Parathyroid adenoma (tissue), 2 donors: ENCODE data around the gene TNFRSF18.

Experiments used
- H2AFZ ChIP-seq: fragments of 300-600 bp; sonication (generic); one replicate; pipeline ENCODE4 v1.7.0; 2017; ENCODE audit warnings: antibody characterized with exemption, mild to moderate bottlenecking
- H3K27ac ChIP-seq: fragments of 300-600 bp; sonication (generic); one replicate; pipeline ENCODE4 v1.7.0; 2017
- H3K27me3 ChIP-seq: fragments of 300-600 bp; sonication (generic); one replicate; pipeline ENCODE4 v1.7.0; 2017; ENCODE audit warnings: low read length; ENCODE audit not compliant: control insufficient read depth, insufficient read depth
- H3K36me3 ChIP-seq: fragments of 300-600 bp; sonication (generic); one replicate; pipeline ENCODE4 v1.7.0; 2017; ENCODE audit warnings: low read length; ENCODE audit not compliant: control insufficient read depth, insufficient read depth
- H3K4me1 ChIP-seq: fragments of 300-600 bp; sonication (generic); one replicate; pipeline ENCODE4 v1.7.0; 2017; ENCODE audit warnings: control low read depth
- H3K4me2 ChIP-seq: fragments of 300-600 bp; sonication (generic); one replicate; pipeline ENCODE4 v1.7.0; 2017; ENCODE audit warnings: low read length
- H3K4me3 ChIP-seq: fragments of 300-600 bp; sonication (generic); one replicate; pipeline ENCODE4 v1.7.0; 2017; ENCODE audit warnings: low read depth, low read length
- H3K79me2 ChIP-seq: fragments of 300-600 bp; sonication (generic); one replicate; pipeline ENCODE4 v1.7.0; 2017; ENCODE audit warnings: control low read depth
- H3K9ac ChIP-seq: fragments of 300-600 bp; sonication (generic); one replicate; pipeline ENCODE4 v1.7.0; 2017; ENCODE audit warnings: mild to moderate bottlenecking
- H3K9me3 ChIP-seq: fragments of 300-600 bp; sonication (generic); one replicate; pipeline ENCODE4 v1.7.0; 2017; ENCODE audit warnings: low read length; ENCODE audit not compliant: control insufficient read depth
- TF ChIP-seq, protein P1 (sequence below): fragments of 300-600 bp; sonication (generic); IDR thresholded peaks from one replicate; pipeline ENCODE4 v1.7.0; 2017; ENCODE audit warnings: antibody characterized with exemption, mild to moderate bottlenecking
- donor health status: primary hyperparathyroidism.

The TNFRSF18 gene

DNA sequence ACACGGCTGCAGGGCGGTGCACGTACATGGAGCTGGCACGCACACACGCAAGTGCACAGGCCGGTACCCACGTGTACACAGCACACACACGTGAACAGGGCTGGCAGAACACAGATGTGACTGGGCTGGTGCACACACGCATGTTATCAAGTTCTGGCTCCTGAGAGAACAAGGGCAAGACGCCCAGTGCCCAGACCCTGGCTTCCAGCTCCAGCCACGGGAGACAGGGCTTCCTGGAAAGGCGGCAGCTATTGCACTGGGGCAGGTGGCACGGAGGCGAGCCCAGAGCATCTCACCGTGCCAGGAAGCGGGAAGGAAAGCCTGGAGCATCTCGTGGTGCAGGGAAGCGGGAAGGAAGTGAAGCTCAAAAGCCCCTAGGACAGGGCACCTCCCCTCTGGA, 19.5 kb upstream of the TNFRSF18 start:
- H3K27me3 ChIP-seq: no peaks in the 10 kb centered on the region
- no peak overlapping the region for H3K27ac ChIP-seq
- no peak overlapping the region for H2AFZ ChIP-seq
- TF ChIP-seq, protein P1, sequence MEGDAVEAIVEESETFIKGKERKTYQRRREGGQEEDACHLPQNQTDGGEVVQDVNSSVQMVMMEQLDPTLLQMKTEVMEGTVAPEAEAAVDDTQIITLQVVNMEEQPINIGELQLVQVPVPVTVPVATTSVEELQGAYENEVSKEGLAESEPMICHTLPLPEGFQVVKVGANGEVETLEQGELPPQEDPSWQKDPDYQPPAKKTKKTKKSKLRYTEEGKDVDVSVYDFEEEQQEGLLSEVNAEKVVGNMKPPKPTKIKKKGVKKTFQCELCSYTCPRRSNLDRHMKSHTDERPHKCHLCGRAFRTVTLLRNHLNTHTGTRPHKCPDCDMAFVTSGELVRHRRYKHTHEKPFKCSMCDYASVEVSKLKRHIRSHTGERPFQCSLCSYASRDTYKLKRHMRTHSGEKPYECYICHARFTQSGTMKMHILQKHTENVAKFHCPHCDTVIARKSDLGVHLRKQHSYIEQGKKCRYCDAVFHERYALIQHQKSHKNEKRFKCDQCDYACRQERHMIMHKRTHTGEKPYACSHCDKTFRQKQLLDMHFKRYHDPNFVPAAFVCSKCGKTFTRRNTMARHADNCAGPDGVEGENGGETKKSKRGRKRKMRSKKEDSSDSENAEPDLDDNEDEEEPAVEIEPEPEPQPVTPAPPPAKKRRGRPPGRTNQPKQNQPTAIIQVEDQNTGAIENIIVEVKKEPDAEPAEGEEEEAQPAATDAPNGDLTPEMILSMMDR: no peak
- no peak overlapping the region for H3K9ac ChIP-seq
- no peaks in the 10 kb centered on the region for H3K9me3 ChIP-seq
- H3K36me3 ChIP-seq: no peaks in the 10 kb centered on the region
- no peak overlapping the region for H3K4me2 ChIP-seq
- H3K4me1 ChIP-seq: peaks cover 5% of the 10 kb centered on the region
- no peak overlapping the region for H3K4me3 ChIP-seq
- peaks cover 31% of the 10 kb centered on the region for H3K79me2 ChIP-seq

- H3K4me3 ChIP-seq: no peak overlapping the region
- H2AFZ ChIP-seq: no peak overlapping the region
- no peak overlapping the region for H3K27ac ChIP-seq
- H3K4me1 ChIP-seq: peaks cover 3% of the 10 kb centered on the region
- H3K9ac ChIP-seq: no peak overlapping the region
- peaks cover 26% of the 10 kb centered on the region for H3K79me2 ChIP-seq
- no peak overlapping the region for H3K4me2 ChIP-seq
- H3K27me3 ChIP-seq: no peaks in the 10 kb centered on the region
- TF ChIP-seq, protein P1: no peak
- H3K36me3 ChIP-seq: no peaks in the 10 kb centered on the region
- H3K9me3 ChIP-seq: no peaks in the 10 kb centered on the region
Measured at GRCh38 chr1:1225238-1225845, 18.9 kb upstream of the TNFRSF18 start.

DNA sequence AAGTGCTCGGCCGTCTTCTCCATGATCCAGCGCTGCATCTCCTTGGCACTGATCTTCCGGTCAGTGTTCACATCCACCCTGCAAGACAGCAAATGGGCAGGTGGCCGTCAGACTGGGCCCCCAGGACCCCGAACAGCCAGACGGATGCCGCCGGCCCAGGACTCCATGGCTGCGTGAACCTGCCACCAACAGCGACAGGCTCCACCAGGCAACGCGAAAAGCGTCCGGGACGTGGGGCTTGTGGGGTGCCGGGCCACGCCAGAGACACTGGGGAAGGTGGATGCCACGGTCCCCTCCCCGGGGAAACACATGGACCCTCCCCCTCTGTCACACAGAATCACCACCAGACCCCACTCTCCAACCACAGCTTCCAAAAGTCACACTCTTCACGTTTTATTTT, 17.5 kb upstream of the TNFRSF18 start:
- Histone ChIP-seq H3K27ac (no peak overlapping the region), H3K9ac (no peak overlapping the region), H3K27me3 (no peaks in the 10 kb centered on the region), H3K9me3 (no peaks in the 10 kb centered on the region), H3K4me1 (no peaks in the 10 kb centered on the region), H3K79me2 (peaks cover 12% of the 10 kb centered on the region), H3K4me2 (no peak overlapping the region), H2AFZ (no peak overlapping the region), H3K4me3 (no peak overlapping the region), H3K36me3 (no peaks in the 10 kb centered on the region)
- TF ChIP-seq, protein P1: no peak

GRCh38 chr1:1223321-1223720, 16.9 kb upstream of the TNFRSF18 start:
- Histone ChIP-seq H3K4me3 (no peak overlapping the region), H3K36me3 (no peaks in the 10 kb centered on the region), H3K4me1 (no peaks in the 10 kb centered on the region), H3K79me2 (peaks cover 7% of the 10 kb centered on the region), H3K9me3 (no peaks in the 10 kb centered on the region), H3K27ac (no peak overlapping the region), H3K9ac (no peak overlapping the region), H3K4me2 (no peak overlapping the region), H3K27me3 (no peaks in the 10 kb centered on the region), H2AFZ (no peak overlapping the region)
- TF ChIP-seq, protein P1: no peak

GRCh38 chr1:1222575-1223225, 16.3 kb upstream of the TNFRSF18 start:
- no peak overlapping the region for H3K9ac ChIP-seq
- H3K9me3 ChIP-seq: no peaks in the 10 kb centered on the region
- no peak overlapping the region for H2AFZ ChIP-seq
- TF ChIP-seq, protein P1: no peak
- no peaks in the 10 kb centered on the region for H3K36me3 ChIP-seq
- H3K79me2 ChIP-seq: peaks cover 3% of the 10 kb centered on the region
- no peaks in the 10 kb centered on the region for H3K27me3 ChIP-seq
- no peak overlapping the region for H3K27ac ChIP-seq
- H3K4me2 ChIP-seq: no peak overlapping the region
- H3K4me3 ChIP-seq: no peak overlapping the region
- no peaks in the 10 kb centered on the region for H3K4me1 ChIP-seq
